CD4-positive, CD25-positive, alpha-beta regulatory T cell (primary cell): ENCODE results near the gene SOCS3. TPM values are rescaled to one million over a fixed set of nuclear protein-coding genes. Genes with fewer than 3 reads are reported as not detected.

Source experiments
- ATAC-seq, 2 donors: fragments of 150-1000 bp; cut with Tn5 transposase; one replicate each; pipeline ENCODE4 v1.10.0; 2021; ENCODE audit warnings: low read depth in 2 of 2, moderate number of reproducible peaks in 2 of 2, moderate library complexity in 1 of 2
- DNase-seq, 3 donors: peaks; one replicate each; pipeline versions ENCODE4 v3.0.0 to v3.0.0-alpha.2; 2012 to 2022; ENCODE audit warnings: mixed read lengths in 1 of 3
- H3K27ac ChIP-seq: one replicate; pipeline ENCODE4 v1.7.0; 2013; ENCODE audit warnings: mild to moderate bottlenecking, low read length; ENCODE audit not compliant: insufficient read depth, poor library complexity, severe bottlenecking
- H3K27me3 ChIP-seq: one replicate; pipeline ENCODE4 v1.7.0; 2013; ENCODE audit warnings: low read length; ENCODE audit not compliant: control insufficient read depth, insufficient read depth
- H3K36me3 ChIP-seq: one replicate; pipeline ENCODE4 v1.7.0; 2013; ENCODE audit warnings: mild to moderate bottlenecking, low read length, moderate library complexity; ENCODE audit not compliant: control insufficient read depth, insufficient read depth
- H3K4me1 ChIP-seq: 2 replicates; pipeline ENCODE4 v1.7.0; 2013; ENCODE audit warnings: mild to moderate bottlenecking, low read length; ENCODE audit not compliant: insufficient read depth, control insufficient read depth, poor library complexity, severe bottlenecking
- H3K4me3 ChIP-seq: one replicate; pipeline ENCODE4 v1.7.0; 2013; ENCODE audit warnings: low read depth, mild to moderate bottlenecking, low read length, moderate library complexity
- H3K9me3 ChIP-seq, 2 experiments: 1 replicate in 1 of 2; 2 replicates in 1 of 2; pipeline ENCODE4 v1.7.0; 2013; ENCODE audit warnings: low read length in 2 of 2, mild to moderate bottlenecking in 1 of 2, moderate library complexity in 1 of 2; ENCODE audit not compliant: control insufficient read depth in 2 of 2
- H3K27ac Mint-ChIP-seq, 3 donors: one replicate each; pipeline ENCODE4 v1.8.0; 2020 to 2022; ENCODE audit warnings: mild to moderate bottlenecking in 3 of 3, mixed read lengths in 3 of 3, moderate library complexity in 2 of 3
- H3K27me3 Mint-ChIP-seq: one replicate; pipeline ENCODE4 v1.8.0; 2022; ENCODE audit warnings: mild to moderate bottlenecking, mixed read lengths
- H3K36me3 Mint-ChIP-seq: one replicate; pipeline ENCODE4 v1.8.0; 2020; ENCODE audit warnings: mixed read lengths
- H3K4me1 Mint-ChIP-seq, 4 donors: one replicate each; pipeline ENCODE4 v1.8.0; 2020 to 2022; ENCODE audit warnings: mixed read lengths in 4 of 4, mild to moderate bottlenecking in 1 of 4
- H3K4me3 Mint-ChIP-seq, 4 donors: one replicate each; pipeline ENCODE4 v1.8.0; 2020 to 2022; ENCODE audit warnings: mild to moderate bottlenecking in 4 of 4, mixed read lengths in 4 of 4, moderate library complexity in 3 of 4
- H3K9me3 Mint-ChIP-seq, 7 donors: one replicate each; pipeline ENCODE4 v1.8.0; 2020 to 2022; ENCODE audit warnings: mixed read lengths in 7 of 7, mild to moderate bottlenecking in 3 of 7, moderate library complexity in 2 of 7
- polyA plus RNA-seq, 4 donors: library from polyadenylated mRNA; unstranded; fragments of 300-500 nt; fragmentation: Illumina TruSeq; gene quantifications; one replicate each; pipeline ENCODE4 v1.2.3, GENCODE V29; 2021
- total RNA-seq: library from RNA; stranded (reverse); gene quantifications from one replicate; pipeline ENCODE4 v1.2.3, GENCODE V29; 2022

The SOCS3 gene
- total and polyA plus RNA-seq, 5 donors from 2014 or later = 26.4 to 218 (median 70.3) TPM

- H3K27ac ChIP-seq = no peak overlapping the region
- H3K36me3 ChIP-seq = no peaks in the 10 kb centered on the region
- Mint-ChIP-seq H3K4me3 (no peak overlapping the region), H3K27me3 (peaks cover 13% of the 10 kb centered on the region), H3K4me1 (peaks cover 8 to 43% (median 19%) of the 10 kb centered on the region in 4 donors), H3K36me3 (no peaks in the 10 kb centered on the region), H3K9me3 (no peaks in the 10 kb centered on the region), H3K27ac (peak overlapping the region in 1 of 3 donors; percentile 46)
- H3K27me3 ChIP-seq = no peaks in the 10 kb centered on the region
- no peaks in the 10 kb centered on the region for H3K9me3 ChIP-seq
- peaks cover 33% of the 10 kb centered on the region for H3K4me1 ChIP-seq
- DNase-seq (no peak), ATAC-seq (no peak)
- H3K4me3 ChIP-seq = no peak overlapping the region
These were observed 41.5 kb downstream of the SOCS3 start for GRCh38 chr17:78318407-78318806.

GRCh38 chr17:78317794-78318400 lies 42.0 kb downstream of the SOCS3 start:
- peaks cover 13% of the 10 kb centered on the region for H3K27me3 Mint-ChIP-seq
- H3K27ac Mint-ChIP-seq = peak overlapping the region in 2 of 3 donors; percentile 74 to 89

GRCh38 chr17:78316867-78317789 lies 42.7 kb downstream of the SOCS3 start:
- ATAC-seq (no peak), DNase-seq (no peak)
- H3K27ac ChIP-seq = peak overlapping the region; percentile 44
- Mint-ChIP-seq H3K4me1 (peaks cover 8 to 54% (median 26%) of the 10 kb centered on the region in 4 donors), H3K9me3 (no peaks in the 10 kb centered on the region), H3K4me3 (peak overlapping the region; percentile 8 to 46 (median 34)), H3K27me3 (peaks cover 13% of the 10 kb centered on the region), H3K36me3 (no peaks in the 10 kb centered on the region), H3K27ac (peak overlapping the region; percentile 65 to 92 (median 74))
- H3K4me1 ChIP-seq = peaks cover 33% of the 10 kb centered on the region
- H3K4me3 ChIP-seq = no peak overlapping the region
- H3K9me3 ChIP-seq = no peaks in the 10 kb centered on the region
- H3K27me3 ChIP-seq = no peaks in the 10 kb centered on the region
- H3K36me3 ChIP-seq = no peaks in the 10 kb centered on the region

More at GRCh38 chr17:78317794-78318400, 42.0 kb downstream of the SOCS3 start:
- no peak overlapping the region for H3K4me3 ChIP-seq
- Mint-ChIP-seq H3K4me1 (peaks cover 8 to 47% (median 22%) of the 10 kb centered on the region in 4 donors), H3K9me3 (no peaks in the 10 kb centered on the region), H3K4me3 (no peak overlapping the region), H3K36me3 (no peaks in the 10 kb centered on the region)
- H3K9me3 ChIP-seq = no peaks in the 10 kb centered on the region
- peaks cover 33% of the 10 kb centered on the region for H3K4me1 ChIP-seq
- H3K27ac ChIP-seq = no peak overlapping the region
- no peaks in the 10 kb centered on the region for H3K36me3 ChIP-seq
- DNase-seq (no peak), ATAC-seq (no peak)
- no peaks in the 10 kb centered on the region for H3K27me3 ChIP-seq

- peak overlapping the region; percentile 44 for H3K27ac ChIP-seq
- H3K4me3 ChIP-seq = no peak overlapping the region
- peak overlapping the region; percentile 90 to 99 (median 95) for H3K27ac Mint-ChIP-seq
- H3K9me3 ChIP-seq = no peaks in the 10 kb centered on the region
- H3K27me3 Mint-ChIP-seq = peaks cover 19% of the 10 kb centered on the region
- no peaks in the 10 kb centered on the region for H3K36me3 ChIP-seq
- no peak for DNase-seq
- H3K4me1 Mint-ChIP-seq = peaks cover 8 to 54% (median 27%) of the 10 kb centered on the region in 4 donors
- H3K4me3 Mint-ChIP-seq = peak overlapping the region; percentile 29 to 78 (median 56)
- no peaks in the 10 kb centered on the region for H3K9me3 Mint-ChIP-seq
- ATAC-seq = no peak
- H3K4me1 ChIP-seq = peaks cover 33% of the 10 kb centered on the region
- no peaks in the 10 kb centered on the region for H3K36me3 Mint-ChIP-seq
- H3K27me3 ChIP-seq = no peaks in the 10 kb centered on the region
These were observed 43.6 kb downstream of the SOCS3 start for GRCh38 chr17:78316115-78316866.

- peak overlapping the region; percentile 90 to 99 (median 95) for H3K27ac Mint-ChIP-seq
- DNase-seq = peak in 1 of 3 donors; percentile 55
- H3K36me3 Mint-ChIP-seq = no peaks in the 10 kb centered on the region
- Histone ChIP-seq H3K36me3 (no peaks in the 10 kb centered on the region), H3K9me3 (no peaks in the 10 kb centered on the region), H3K4me3 (peak overlapping the region; percentile 35), H3K27me3 (no peaks in the 10 kb centered on the region), H3K4me1 (peaks cover 33% of the 10 kb centered on the region), H3K27ac (no peak overlapping the region)
- peaks cover 22% of the 10 kb centered on the region for H3K27me3 Mint-ChIP-seq
- no peaks in the 10 kb centered on the region for H3K9me3 Mint-ChIP-seq
- H3K4me3 Mint-ChIP-seq = peak overlapping the region; percentile 47 to 82 (median 72)
- no peak for ATAC-seq
- peaks cover 8 to 55% (median 29%) of the 10 kb centered on the region in 4 donors for H3K4me1 Mint-ChIP-seq
These were observed 44.3 kb downstream of the SOCS3 start for GRCh38 chr17:78315355-78316114.

GRCh38 chr17:78314683-78315354 lies 45.1 kb downstream of the SOCS3 start:
- Mint-ChIP-seq H3K4me1 (peaks cover 8 to 55% (median 29%) of the 10 kb centered on the region in 4 donors), H3K36me3 (no peaks in the 10 kb centered on the region), H3K9me3 (no peaks in the 10 kb centered on the region), H3K27ac (peak overlapping the region; percentile 82 to 95 (median 90)), H3K27me3 (peaks cover 22% of the 10 kb centered on the region), H3K4me3 (peak overlapping the region; percentile 65 to 82 (median 76))
- DNase-seq (no peak), ATAC-seq (no peak)
- Histone ChIP-seq H3K27ac (no peak overlapping the region), H3K27me3 (no peaks in the 10 kb centered on the region), H3K9me3 (no peaks in the 10 kb centered on the region), H3K4me3 (peak overlapping the region; percentile 35), H3K4me1 (peaks cover 33% of the 10 kb centered on the region), H3K36me3 (no peaks in the 10 kb centered on the region)
